Measurements from ENCODE around the gene CCDC43. TPM values are rescaled to one million over a fixed set of nuclear protein-coding genes. Genes with fewer than 3 reads are reported as not detected.

Gene CCDC43, protein sequence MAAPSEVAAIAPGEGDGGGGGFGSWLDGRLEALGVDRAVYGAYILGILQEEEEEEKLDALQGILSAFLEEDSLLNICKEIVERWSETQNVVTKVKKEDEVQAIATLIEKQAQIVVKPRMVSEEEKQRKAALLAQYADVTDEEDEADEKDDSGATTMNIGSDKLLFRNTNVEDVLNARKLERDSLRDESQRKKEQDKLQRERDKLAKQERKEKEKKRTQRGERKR
- total RNA-seq: 10 to 100 TPM; 20.3 to 22.0 TPM
- polyA plus RNA-seq (ENCODE audit: insufficient read length in 6 of 6): 10 to 100 TPM; 26.7 to 33.2 (median 32.0) TPM
- long read RNA-seq, donor 1, transcript CCDC43-205 (3 exons, 692 nt): minor isoform, 5 of 18 reads
- long read RNA-seq, donor 1, transcript CCDC43-201 (5 exons, 2,082 nt): major isoform, 11 of 18 reads
- long read RNA-seq, donor 1, partial matches to known transcripts: 0 of 18 reads
- long read RNA-seq, donor 1, other reads (novel, unspliced or antisense): 0 of 18 reads
- long read RNA-seq, donor 2, transcript CCDC43-201 (5 exons, 2,082 nt): major isoform, 8 of 12 reads
- long read RNA-seq, donor 2, partial matches to known transcripts: 0 of 12 reads
- long read RNA-seq, donor 2, other reads (novel, unspliced or antisense): 0 of 12 reads
- long read RNA-seq, donor 3, transcript CCDC43-201 (5 exons, 2,082 nt): major isoform, 10 of 11 reads
- long read RNA-seq, donor 3, partial matches to known transcripts: 0 of 11 reads
- long read RNA-seq, donor 3, other reads (novel, unspliced or antisense): 0 of 11 reads
- long read RNA-seq, donor 4, transcript CCDC43-201 (5 exons, 2,082 nt): major isoform, 8 of 13 reads
- long read RNA-seq, donor 4, partial matches to known transcripts: 1 of 13 reads
- long read RNA-seq, donor 4, other reads (novel, unspliced or antisense): 1 of 13 reads
- long read RNA-seq, donor 5, transcript CCDC43-201 (5 exons, 2,082 nt): major isoform, 7 of 10 reads
- long read RNA-seq, donor 5, partial matches to known transcripts: 0 of 10 reads
- long read RNA-seq, donor 5, other reads (novel, unspliced or antisense): 0 of 10 reads
- long read RNA-seq, donor 6, transcript CCDC43-201 (5 exons, 2,082 nt): major isoform, 12 of 14 reads
- long read RNA-seq, donor 6, partial matches to known transcripts: 0 of 14 reads
- long read RNA-seq, donor 6, other reads (novel, unspliced or antisense): 0 of 14 reads
- long read RNA-seq, donor 7, partial matches to known transcripts: 0 of 2 reads
- long read RNA-seq, donor 7, other reads (novel, unspliced or antisense): 0 of 2 reads
- long read RNA-seq, donor 8, transcript CCDC43-201 (5 exons, 2,082 nt): major isoform, 9 of 10 reads
- long read RNA-seq, donor 8, partial matches to known transcripts: 0 of 10 reads
- long read RNA-seq, donor 8, other reads (novel, unspliced or antisense): 0 of 10 reads
- long read RNA-seq, donor 9: 0 reads
- long read RNA-seq, donor 10, transcript CCDC43-201 (5 exons, 2,082 nt): major isoform, 11 of 16 reads
- long read RNA-seq, donor 10, partial matches to known transcripts: 0 of 16 reads
- long read RNA-seq, donor 10, other reads (novel, unspliced or antisense): 1 of 16 reads
- long read RNA-seq, donor 11: 0 reads
- long read RNA-seq, donor 12, transcript CCDC43-201 (5 exons, 2,082 nt): major isoform, 6 of 8 reads
- long read RNA-seq, donor 12, partial matches to known transcripts: 0 of 8 reads
- long read RNA-seq, donor 12, other reads (novel, unspliced or antisense): 0 of 8 reads

DNA sequence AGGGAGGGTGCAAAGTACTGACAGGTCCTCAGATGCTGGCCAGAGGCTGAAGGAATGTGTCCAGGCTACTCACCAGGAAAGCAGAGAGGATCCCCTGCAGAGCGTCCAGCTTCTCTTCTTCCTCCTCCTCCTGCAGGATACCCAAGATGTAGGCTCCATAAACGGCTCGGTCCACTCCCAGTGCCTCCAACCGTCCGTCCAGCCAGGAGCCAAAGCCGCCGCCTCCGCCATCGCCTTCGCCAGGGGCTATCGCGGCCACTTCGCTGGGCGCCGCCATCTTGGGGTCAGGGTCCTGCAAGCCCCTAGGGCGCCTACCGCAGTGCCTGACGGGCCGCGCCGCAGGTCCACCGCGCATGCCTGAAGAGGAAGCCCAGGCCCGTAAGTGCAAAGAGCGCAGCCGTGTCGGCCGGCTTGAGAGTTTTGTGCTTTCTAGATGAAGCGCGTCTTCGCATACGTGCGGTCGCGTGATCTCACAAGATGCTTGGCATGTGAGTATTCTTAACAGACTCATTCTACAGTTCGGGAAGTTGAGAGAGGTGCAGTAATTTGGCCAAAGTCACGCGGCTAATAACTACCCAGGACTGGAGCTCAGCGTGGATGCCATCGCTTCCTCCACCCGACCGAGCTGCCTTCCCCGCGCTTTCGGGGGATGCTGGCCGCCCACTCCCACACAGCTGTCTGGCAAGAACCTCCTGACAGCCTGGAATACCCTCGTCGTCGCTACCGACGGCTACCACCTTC lies at the start of gene CCDC43:
CCDC43 (minus strand) TSS at position 300 of the 741 bp plus-strand sequence; CDS start at position 277, 23 bp downstream.
- peaks cover 9 to 28% of the 10 kb centered on the region in 2 donors for H3K4me1 ChIP-seq
- peak within 1 kb of the TSS; percentile 83 to 84 for H3K27ac ChIP-seq
- peak; percentile 99 for ATAC-seq
- H3K36me3 ChIP-seq: peaks cover 0 to 2% of the 10 kb centered on the region in 2 donors
- TF ChIP-seq, protein P1, sequence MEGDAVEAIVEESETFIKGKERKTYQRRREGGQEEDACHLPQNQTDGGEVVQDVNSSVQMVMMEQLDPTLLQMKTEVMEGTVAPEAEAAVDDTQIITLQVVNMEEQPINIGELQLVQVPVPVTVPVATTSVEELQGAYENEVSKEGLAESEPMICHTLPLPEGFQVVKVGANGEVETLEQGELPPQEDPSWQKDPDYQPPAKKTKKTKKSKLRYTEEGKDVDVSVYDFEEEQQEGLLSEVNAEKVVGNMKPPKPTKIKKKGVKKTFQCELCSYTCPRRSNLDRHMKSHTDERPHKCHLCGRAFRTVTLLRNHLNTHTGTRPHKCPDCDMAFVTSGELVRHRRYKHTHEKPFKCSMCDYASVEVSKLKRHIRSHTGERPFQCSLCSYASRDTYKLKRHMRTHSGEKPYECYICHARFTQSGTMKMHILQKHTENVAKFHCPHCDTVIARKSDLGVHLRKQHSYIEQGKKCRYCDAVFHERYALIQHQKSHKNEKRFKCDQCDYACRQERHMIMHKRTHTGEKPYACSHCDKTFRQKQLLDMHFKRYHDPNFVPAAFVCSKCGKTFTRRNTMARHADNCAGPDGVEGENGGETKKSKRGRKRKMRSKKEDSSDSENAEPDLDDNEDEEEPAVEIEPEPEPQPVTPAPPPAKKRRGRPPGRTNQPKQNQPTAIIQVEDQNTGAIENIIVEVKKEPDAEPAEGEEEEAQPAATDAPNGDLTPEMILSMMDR (IDR thresholded peaks at IDR 0.05): no peak
- H3K9me3 ChIP-seq: no peaks in the 10 kb centered on the region
- DNase-seq: peak; percentile 90 to 98 (median 93)
- intact Hi-C loops (cut with DNase I): no loop called here
- no peaks in the 10 kb centered on the region for H3K27me3 ChIP-seq
- H3K4me3 ChIP-seq: peak within 1 kb of the TSS; percentile 83 to 92

DNA sequence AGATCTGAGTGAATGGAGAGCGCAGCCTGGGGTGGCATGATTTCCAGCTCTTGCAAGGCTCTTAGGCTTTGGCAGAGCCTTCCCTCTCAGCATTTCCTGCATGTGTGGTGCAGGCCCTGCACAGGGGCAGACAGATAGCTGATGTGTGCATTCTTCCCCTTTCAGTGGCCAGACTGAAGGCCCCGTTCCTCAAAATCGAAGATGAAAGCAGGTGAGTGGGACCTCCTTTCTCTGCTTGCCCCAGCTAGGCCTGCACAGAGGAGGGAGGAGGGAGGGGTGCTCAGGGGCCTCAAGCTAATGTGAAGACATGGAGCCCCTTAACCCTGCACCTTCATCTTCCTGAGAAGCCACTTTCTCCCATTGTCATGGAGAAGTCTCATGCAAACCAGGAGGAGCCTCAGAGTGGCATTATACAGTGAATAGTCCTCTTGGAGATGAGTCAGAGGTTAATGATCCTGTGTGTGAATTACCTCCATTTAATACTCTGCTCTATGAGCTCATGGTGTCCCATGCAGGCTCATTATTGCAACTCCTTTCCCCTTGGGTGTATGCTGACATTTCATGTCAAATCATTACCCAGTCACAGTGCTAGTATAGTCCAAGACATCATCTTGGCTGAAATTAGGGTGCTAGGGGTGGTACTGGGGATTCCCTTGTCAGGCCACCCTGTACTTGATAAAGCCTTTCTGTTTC lies 48.8 kb upstream of the CCDC43 start:
- TF ChIP-seq, protein P1 (IDR thresholded peaks at IDR 0.05): no peak
- Histone ChIP-seq H3K4me3 (no peak overlapping the region), H3K27me3 (no peaks in the 10 kb centered on the region), H3K36me3 (peaks cover 0 to 34% of the 10 kb centered on the region in 2 donors), H3K27ac (no peak overlapping the region), H3K4me1 (no peaks in the 10 kb centered on the region), H3K9me3 (no peaks in the 10 kb centered on the region)
- intact Hi-C loops (cut with DNase I): no loop called here
- DNase-seq (no peak), ATAC-seq (no peak)

DNA sequence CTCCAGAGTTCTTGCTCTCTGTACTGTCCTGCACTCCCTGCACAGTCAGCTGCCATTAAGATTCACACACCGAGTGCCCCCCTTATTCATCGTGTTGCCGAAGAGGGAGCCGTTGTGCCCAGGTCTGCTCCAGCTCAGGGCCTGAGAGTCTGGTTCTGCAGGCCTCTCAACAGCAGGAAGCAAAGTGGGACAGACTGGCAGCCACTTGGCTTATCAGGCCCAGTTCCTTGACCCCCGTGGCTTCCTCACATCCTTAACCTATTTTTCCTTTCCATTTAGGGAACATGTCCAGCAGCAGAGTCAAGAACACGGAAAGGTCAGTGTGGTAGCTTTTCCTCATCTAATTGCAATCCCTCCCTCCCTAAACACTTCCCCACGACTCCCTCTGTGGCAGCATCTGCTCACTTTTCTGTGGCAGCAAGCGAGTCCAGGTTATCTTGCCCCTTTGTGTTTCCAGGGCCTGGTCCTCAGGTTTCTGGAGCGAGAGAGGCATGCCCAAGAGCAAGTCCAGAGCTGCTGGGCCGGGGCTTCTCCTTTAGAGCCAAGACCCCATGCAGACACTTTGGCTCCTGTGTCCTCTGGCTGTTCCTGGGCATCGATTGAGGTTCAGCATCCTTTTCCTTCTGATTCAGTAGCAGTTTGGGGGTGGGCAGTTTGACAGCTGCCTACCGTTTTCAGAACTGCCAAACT lies 47.1 kb upstream of the CCDC43 start:
- no peaks in the 10 kb centered on the region for H3K27me3 ChIP-seq
- H3K4me3 ChIP-seq: no peak overlapping the region
- no peaks in the 10 kb centered on the region for H3K9me3 ChIP-seq
- no peak for DNase-seq
- intact Hi-C loops (cut with DNase I): no loop called here
- no peak for ATAC-seq
- no peaks in the 10 kb centered on the region for H3K4me1 ChIP-seq
- H3K36me3 ChIP-seq: peaks cover 0 to 39% of the 10 kb centered on the region in 2 donors
- no peak overlapping the region for H3K27ac ChIP-seq
- TF ChIP-seq, protein P1 (IDR thresholded peaks at IDR 0.05): no peak
